ELR (cell line): ENCODE data around the gene TMEM59.
"Not testable (repeated sequence)": the region's sequence is repeated elsewhere in the genome, so short reads cannot be mapped to it uniquely, and the experiment has no call there.

Experiments used
- DNase-seq: peaks from one replicate; pipeline ENCODE4 v3.0.0-alpha.2; 2015; ENCODE audit warnings: low read depth

The TMEM59 gene

GRCh38 chr1:54053745-54054437 is 887 bp upstream of the TMEM59 start:
- peak; percentile 29 for DNase-seq

GRCh38 chr1:54052431-54052933 is 522 bp downstream of the TMEM59 start:
- peak; percentile 71 for DNase-seq

GRCh38 chr1:54051933-54052430 is 1.0 kb downstream of the TMEM59 start:
- peak; percentile 23 for DNase-seq

- DNase-seq: not testable (repeated sequence)
These were observed 2.6 kb downstream of the TMEM59 start for GRCh38 chr1:54050435-54050834.

DNA sequence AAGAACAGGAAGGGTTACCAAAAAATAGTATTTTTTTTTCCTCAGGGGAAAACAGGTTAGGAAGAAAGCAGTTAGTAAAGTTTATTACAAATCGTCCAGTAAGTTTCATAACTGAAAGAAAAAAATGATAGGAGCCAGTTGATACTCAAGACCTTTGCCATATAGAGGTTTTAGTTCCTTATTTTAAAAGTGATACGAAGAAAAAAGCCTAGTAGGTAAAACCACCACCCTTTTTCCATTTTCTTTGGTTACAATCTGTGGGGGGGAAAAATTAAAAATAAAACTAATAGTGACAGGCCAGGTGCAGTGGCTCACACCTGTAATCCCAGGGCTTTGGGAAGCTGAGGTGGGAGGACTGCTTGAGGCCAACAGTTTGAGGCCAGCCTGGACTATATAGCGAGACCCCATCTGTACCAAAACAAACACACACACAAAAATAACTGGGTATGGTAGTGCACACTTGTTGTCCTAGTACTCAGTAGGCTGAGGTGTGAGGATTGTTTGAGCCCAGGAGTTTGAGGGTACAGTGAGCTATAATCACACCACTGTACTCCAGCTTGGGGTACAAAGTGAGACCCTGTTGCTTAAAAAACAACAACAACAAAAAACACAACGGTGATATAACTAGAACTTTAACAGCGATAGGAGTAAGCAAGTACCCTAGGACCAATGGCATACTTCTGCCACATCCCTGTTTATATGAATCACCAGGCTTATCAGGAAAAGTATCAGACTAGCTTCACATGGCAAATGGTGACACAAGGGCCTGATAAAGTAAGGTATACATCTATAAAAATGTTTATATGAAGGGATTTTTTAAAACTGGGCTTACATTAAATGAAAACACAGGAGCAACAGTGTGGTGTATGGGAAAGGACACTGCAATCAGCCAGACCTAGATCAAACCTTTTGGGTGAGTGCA is 5.4 kb downstream of the TMEM59 start:
- peak; percentile 44 for DNase-seq

DNA sequence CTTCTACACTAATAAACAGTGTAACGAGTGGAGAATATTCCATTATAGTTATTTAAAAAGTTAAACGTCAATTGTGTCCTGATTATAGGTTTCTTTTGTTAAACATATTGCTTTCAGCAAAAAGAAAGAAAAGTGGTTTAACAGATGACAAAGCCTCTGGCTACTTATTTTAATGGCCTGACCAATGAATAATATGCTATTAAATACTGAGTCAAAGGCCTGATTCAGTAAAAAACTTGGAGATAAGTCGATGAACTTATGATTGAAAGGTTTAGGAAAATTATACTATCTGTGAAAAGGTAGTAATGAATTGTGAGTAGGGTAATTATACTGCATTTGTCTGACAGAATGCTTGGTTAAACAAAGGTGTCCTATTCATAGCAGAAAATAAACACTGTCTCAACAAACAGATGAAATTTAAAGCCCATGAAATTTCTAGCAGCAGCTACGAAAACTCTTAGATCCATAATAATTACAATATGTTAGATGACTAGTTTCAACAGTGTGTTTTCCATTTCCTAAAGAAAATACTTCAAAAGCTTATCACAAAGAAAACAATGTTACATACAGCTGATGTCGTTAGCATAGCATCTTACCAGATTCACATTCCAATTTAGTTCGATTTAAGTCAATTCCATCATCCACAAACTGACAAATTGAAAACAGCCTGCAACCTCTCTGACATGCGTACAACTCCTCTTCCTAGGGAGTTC is 6.2 kb downstream of the TMEM59 start:
- DNase-seq: no peak

GRCh38 chr1:54045496-54045895 is 7.5 kb downstream of the TMEM59 start:
- no peak for DNase-seq

DNA sequence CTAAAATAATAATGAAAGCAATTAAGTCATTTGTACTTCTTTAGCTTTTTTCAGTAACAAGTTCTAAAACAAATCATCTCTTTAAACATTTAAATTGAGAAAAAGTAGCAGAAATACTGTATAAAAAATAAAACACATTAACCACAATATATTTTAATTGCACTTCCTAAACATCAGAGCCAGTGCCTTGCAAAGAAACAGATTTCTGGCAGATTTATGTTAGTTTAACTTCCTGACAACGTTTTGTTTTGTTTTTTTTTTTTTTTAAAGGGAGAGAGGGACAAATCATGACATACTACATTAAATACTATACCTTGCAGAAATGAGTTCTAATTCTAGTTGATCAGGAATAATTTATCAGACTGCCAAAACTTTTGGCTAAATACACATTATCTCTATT is 11.2 kb downstream of the TMEM59 start:
- DNase-seq: no peak

- no peak for DNase-seq
These were observed 15.5 kb downstream of the TMEM59 start for GRCh38 chr1:54037476-54037875.

- no peak for DNase-seq
These were observed 24.4 kb downstream of the TMEM59 start for GRCh38 chr1:54028306-54029251.

DNA sequence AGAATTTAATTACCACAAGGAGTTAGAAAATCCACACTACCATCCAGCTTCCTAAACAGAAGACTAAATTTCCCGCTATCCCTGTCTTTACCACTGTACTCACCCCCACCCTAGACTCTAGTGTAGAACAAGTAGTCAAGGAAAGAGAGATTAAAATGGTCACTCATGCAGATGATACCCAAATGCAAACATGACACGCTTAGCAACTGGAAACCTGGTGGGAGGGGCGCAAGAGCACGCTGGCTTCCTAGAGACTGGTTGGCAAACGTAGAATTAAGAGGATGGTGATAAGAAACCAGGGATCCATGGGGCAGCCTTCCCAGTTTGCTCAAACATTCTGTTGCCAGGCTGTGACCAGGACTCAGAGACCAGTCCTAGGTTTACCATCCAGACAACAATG is 25.2 kb downstream of the TMEM59 start:
- DNase-seq: no peak

DNA sequence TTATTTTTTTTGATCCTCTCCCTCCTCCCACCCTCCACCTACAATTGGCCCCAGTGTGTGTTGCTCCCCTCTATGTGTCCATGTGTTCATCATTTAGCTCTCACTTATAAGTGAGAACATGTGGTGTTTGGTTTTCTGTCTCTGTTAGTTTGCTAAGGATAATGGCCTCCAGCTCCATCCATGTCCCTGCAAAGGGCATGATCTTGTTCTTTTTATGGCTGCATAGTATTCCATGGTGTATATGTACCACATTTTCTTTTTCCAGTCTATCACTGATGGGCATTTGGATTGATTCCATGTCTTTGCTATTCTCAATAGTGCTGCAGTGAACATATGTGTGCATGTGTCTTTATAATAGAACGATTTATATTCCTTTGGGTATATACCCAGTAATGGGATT is 28.2 kb downstream of the TMEM59 start:
- DNase-seq: not testable (repeated sequence)

GRCh38 chr1:54024358-54024757 is 28.6 kb downstream of the TMEM59 start:
- DNase-seq: no peak

- DNase-seq: not testable (repeated sequence)
These were observed 33.3 kb downstream of the TMEM59 start for GRCh38 chr1:54019562-54020176.

DNA sequence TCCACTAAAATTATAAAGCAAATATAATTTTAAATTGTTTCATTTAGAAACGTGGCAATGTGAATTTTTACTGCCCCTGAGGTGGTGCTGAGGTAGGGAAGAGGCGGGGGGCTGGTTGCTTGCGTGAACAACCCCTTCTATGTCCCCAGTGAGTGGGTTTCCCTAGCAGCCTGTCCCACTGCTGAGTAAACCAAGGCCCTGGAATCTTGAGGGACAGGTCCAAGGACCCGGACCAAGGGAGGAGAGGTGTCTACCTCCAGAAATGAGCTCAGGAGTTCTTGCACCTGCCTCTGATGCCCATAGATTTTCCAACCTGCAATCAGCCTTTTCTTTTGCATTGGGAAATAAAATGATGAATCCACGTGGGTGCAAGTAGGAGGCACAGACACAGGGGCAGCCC is 34.4 kb downstream of the TMEM59 start:
- DNase-seq: no peak

- DNase-seq: no peak
These were observed 35.0 kb downstream of the TMEM59 start, which contains the start of gene LDLRAD1 for GRCh38 chr1:54017979-54018378. LDLRAD1 (minus strand) TSS chr1:54018186; CDS start chr1:54018112, 74 bp downstream.

DNA sequence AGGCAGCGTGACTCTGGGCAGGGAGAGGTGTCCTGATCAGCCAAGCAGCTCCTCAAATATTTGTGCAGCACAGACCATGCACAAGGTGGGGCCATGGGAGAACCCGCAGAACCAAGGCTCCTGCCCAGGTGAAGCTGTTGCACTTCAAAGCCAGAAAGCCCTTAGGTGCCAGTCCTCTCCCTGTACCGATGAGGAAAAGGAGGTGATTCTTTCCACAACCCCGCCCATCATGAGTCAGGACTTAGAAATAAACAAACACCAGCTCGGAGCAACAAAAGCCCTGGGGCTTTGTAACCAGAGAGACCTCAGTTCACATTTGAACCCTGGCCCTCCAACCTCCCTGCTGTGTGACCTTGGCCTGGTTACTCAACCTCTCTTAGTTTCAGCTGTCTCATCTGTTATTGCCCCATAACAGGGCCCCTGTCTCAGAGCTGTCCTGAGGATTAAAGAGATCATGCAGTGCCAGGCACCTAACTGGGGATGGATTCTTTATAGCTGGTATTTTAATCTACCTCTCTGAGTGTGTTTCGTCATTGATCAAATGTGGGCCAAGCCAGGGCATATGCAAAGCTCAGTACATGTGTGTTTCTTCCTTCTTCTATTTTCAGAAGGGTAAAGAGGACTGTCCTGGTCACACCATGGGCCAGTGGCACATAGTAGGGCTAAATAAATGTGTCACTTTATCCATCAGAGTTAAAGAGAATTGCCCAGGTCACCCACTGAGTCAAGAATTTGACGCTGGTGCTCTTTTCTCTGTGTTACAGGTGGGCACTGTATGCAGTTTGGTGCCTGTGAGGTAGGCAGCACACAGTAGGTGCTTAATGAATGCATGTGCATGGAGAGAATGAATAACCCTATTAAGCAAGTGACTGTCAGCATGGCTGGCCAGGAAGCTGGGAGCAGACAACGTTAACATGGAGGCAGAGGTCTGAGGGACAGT is 36.4 kb downstream of the TMEM59 start:
- peak; percentile 81 for DNase-seq

DNA sequence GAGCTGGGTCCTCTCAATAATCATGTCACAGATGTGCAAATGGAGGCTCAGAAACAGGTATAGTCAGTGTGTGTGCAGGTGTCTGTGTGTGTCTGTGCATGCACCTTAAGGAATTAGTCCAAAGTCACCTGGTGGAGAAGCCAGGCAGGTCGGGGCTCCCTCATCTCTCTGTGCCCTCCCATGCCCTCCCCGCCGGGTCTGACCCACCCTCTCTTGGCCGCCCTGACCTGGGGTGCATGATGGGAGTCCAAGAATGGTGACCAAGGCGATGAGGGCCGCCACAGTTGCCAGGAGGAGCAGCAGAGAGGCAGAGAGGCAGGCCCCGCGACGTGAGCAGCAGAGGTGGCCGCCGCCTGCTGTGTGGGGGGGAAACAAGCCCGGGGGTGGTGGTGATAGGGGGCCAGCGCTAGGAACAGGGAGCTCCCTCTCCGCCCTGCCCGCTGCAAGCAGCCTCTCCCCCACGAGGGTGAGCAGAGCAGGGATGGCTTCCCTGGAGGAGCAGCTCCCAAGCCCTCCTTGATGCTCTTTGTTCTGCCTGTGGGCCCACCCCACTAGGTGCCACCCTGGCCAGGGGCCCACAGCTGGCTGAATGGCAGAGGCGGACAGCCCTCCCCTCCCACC is 38.9 kb downstream of the TMEM59 start:
- DNase-seq: no peak
